DOHH2 (cell line): Measurements from ENCODE around the gene WDR70.
"Not testable (repeated sequence)": the region's sequence is repeated elsewhere in the genome, so short reads cannot be mapped to it uniquely, and the experiment has no call there.

Experiments
- H3F3A ChIP-seq: fragments of 200-600 bp; sonication (generic), shearing (Covaris generic); 2 replicates; pipeline ENCODE4 v1.6.0; 2016; ENCODE audit warnings: antibody characterized with exemption, mild to moderate bottlenecking; ENCODE audit not compliant: control insufficient read depth, insufficient read depth
- H3K27ac ChIP-seq: fragments of 200-600 bp; sonication (generic); 2 replicates; pipeline ENCODE4 v1.5.1; 2014; ENCODE audit warnings: low read depth, mild to moderate bottlenecking, low read length, moderate library complexity
- H3K27me3 ChIP-seq: fragments of 200-600 bp; sonication (generic); 2 replicates; pipeline ENCODE4 v1.6.1; 2014; ENCODE audit warnings: mild to moderate bottlenecking, low read length, mixed read lengths; ENCODE audit not compliant: control insufficient read depth
- H3K36me3 ChIP-seq: fragments of 200-600 bp; sonication (generic); 2 replicates; pipeline ENCODE4 v1.6.1; 2014; ENCODE audit warnings: mild to moderate bottlenecking, low read length, moderate library complexity, mixed read lengths; ENCODE audit not compliant: control insufficient read depth
- H3K4me1 ChIP-seq: fragments of 200-600 bp; sonication (generic); 2 replicates; pipeline ENCODE4 v1.6.1; 2014; ENCODE audit warnings: mild to moderate bottlenecking, low read length, mixed read lengths; ENCODE audit not compliant: control insufficient read depth
- H3K4me2 ChIP-seq: fragments of 200-600 bp; sonication (generic); 2 replicates; pipeline ENCODE4 v1.6.0; 2014; ENCODE audit warnings: mild to moderate bottlenecking, low read length, moderate library complexity
- H3K4me3 ChIP-seq: fragments of 200-600 bp; sonication (generic); 2 replicates; pipeline ENCODE4 v1.5.1; 2014; ENCODE audit warnings: mild to moderate bottlenecking, low read length, mixed read lengths
- H3K79me2 ChIP-seq: fragments of 200-600 bp; sonication (generic); 2 replicates; pipeline ENCODE4 v1.6.1; 2014; ENCODE audit warnings: mild to moderate bottlenecking, low read length, mixed read lengths; ENCODE audit not compliant: control insufficient read depth
- H3K9me2 ChIP-seq: fragments of 200-600 bp; sonication (generic); replicated peaks from 2 replicates; pipeline ENCODE4 v1.6.1; 2014; ENCODE audit warnings: mild to moderate bottlenecking, low read length, mixed read lengths; ENCODE audit not compliant: control insufficient read depth
- H3K9me3 ChIP-seq: fragments of 200-600 bp; sonication (generic); 2 replicates; pipeline ENCODE4 v1.6.1; 2014; ENCODE audit warnings: antibody characterized with exemption, low read length, mixed read lengths; ENCODE audit not compliant: control insufficient read depth, insufficient read depth
- H4K20me1 ChIP-seq: fragments of 200-600 bp; sonication (generic); 2 replicates; pipeline ENCODE4 v1.6.0; 2014; ENCODE audit warnings: low read depth, mild to moderate bottlenecking, antibody characterized with exemption, low read length, moderate library complexity; ENCODE audit not compliant: control insufficient read depth, insufficient read depth
- CTCF ChIP-seq: fragments of 200-600 bp; sonication (generic); IDR thresholded peaks from one replicate; pipeline ENCODE4 v1.5.1; 2014; ENCODE audit warnings: antibody characterized with exemption, mild to moderate bottlenecking, low read depth, low read length; ENCODE audit not compliant: poor library complexity, severe bottlenecking
- EZH2phosphoT487 ChIP-seq: fragments of 200-600 bp; sonication (generic); IDR thresholded peaks from 2 replicates; pipeline ENCODE4 v1.6.1; 2017; ENCODE audit warnings: borderline replicate concordance, mild to moderate bottlenecking, antibody characterized with exemption, low read length, moderate library complexity, mixed read lengths

Gene WDR70

GRCh38 chr5:37619353-37619752 is 240.2 kb downstream of the WDR70 start:
- TF ChIP-seq CTCF, result no peak
- no peak for TF ChIP-seq EZH2phosphoT487

GRCh38 chr5:37622354-37622753 is 243.2 kb downstream of the WDR70 start:
- H4K20me1 ChIP-seq, H3K27ac ChIP-seq, H3K27me3 ChIP-seq, H3K4me2 ChIP-seq, H3K9me2 ChIP-seq, H3K36me3 ChIP-seq, H3K4me3 ChIP-seq, H3K79me2 ChIP-seq, H3K9me3 ChIP-seq, H3K4me1 ChIP-seq, H3F3A ChIP-seq: not testable (repeated sequence)

More at GRCh38 chr5:37619353-37619752, 240.2 kb downstream of the WDR70 start:
- no peaks in the 10 kb centered on the region for H4K20me1 ChIP-seq
- H3K4me2 ChIP-seq, result no peak overlapping the region
- no peaks in the 10 kb centered on the region for H3K36me3 ChIP-seq
- H3K4me3 ChIP-seq, result no peak overlapping the region
- H3K9me2 ChIP-seq, result no peaks in the 10 kb centered on the region
- H3K4me1 ChIP-seq, result no peaks in the 10 kb centered on the region
- no peaks in the 10 kb centered on the region for H3K9me3 ChIP-seq
- H3K79me2 ChIP-seq, result no peaks in the 10 kb centered on the region
- H3F3A ChIP-seq, result no peaks in the 10 kb centered on the region
- no peaks in the 10 kb centered on the region for H3K27me3 ChIP-seq
- no peak overlapping the region for H3K27ac ChIP-seq

GRCh38 chr5:37626266-37626665 is 247.1 kb downstream of the WDR70 start:
- H3K4me2 ChIP-seq, result no peak overlapping the region
- TF ChIP-seq CTCF, result no peak

GRCh38 chr5:37628876-37629275 is 249.8 kb downstream of the WDR70 start:
- Histone ChIP-seq H3F3A (no peaks in the 10 kb centered on the region), H3K27ac (no peak overlapping the region), H3K4me1 (no peaks in the 10 kb centered on the region), H3K36me3 (no peaks in the 10 kb centered on the region), H3K27me3 (no peaks in the 10 kb centered on the region), H4K20me1 (no peaks in the 10 kb centered on the region), H3K4me2 (no peak overlapping the region), H3K4me3 (no peak overlapping the region), H3K9me2 (no peaks in the 10 kb centered on the region), H3K9me3 (peaks cover 5% of the 10 kb centered on the region; the same call in 1 of the 2 replicates), H3K79me2 (no peaks in the 10 kb centered on the region)
- no peak for TF ChIP-seq CTCF

More at GRCh38 chr5:37626266-37626665, 247.1 kb downstream of the WDR70 start:
- no peaks in the 10 kb centered on the region for H3K36me3 ChIP-seq
- no peaks in the 10 kb centered on the region for H3K79me2 ChIP-seq
- H4K20me1 ChIP-seq, result no peaks in the 10 kb centered on the region
- no peak overlapping the region for H3K4me3 ChIP-seq
- H3K9me2 ChIP-seq, result no peaks in the 10 kb centered on the region
- H3K4me1 ChIP-seq, result no peaks in the 10 kb centered on the region
- H3K9me3 ChIP-seq, result peaks cover 5% of the 10 kb centered on the region; the same call in 1 of the 2 replicates
- no peaks in the 10 kb centered on the region for H3K27me3 ChIP-seq
- H3K27ac ChIP-seq, result no peak overlapping the region
- H3F3A ChIP-seq, result no peaks in the 10 kb centered on the region
